Testis (tissue), 5 donors: ENCODE measurements around the gene MYH9. TPM values are rescaled to one million over a fixed set of nuclear protein-coding genes. Genes with fewer than 3 reads are reported as not detected.

Source experiments
- DNase-seq: peaks from one replicate; pipeline ENCODE4 v3.0.0-alpha.2; 2019
- H3K27ac ChIP-seq, 2 donors: fragments of 200-600 bp; sonication (generic); one replicate each; pipeline ENCODE4 v1.5.1; 2019
- H3K27me3 ChIP-seq: fragments of 200-600 bp; sonication (generic); one replicate; pipeline ENCODE4 v1.5.1; 2019
- H3K36me3 ChIP-seq: fragments of 200-600 bp; sonication (generic); one replicate; pipeline ENCODE4 v1.5.1; 2017; ENCODE audit warnings: low read depth; ENCODE audit errors: missing control alignments
- H3K4me1 ChIP-seq: fragments of 200-600 bp; sonication (generic); one replicate; pipeline ENCODE4 v1.5.1; 2019
- H3K4me3 ChIP-seq, 2 donors: fragments of 200-600 bp; sonication (generic); one replicate each; pipeline ENCODE4 v1.5.1; 2017 to 2019
- H3K9me3 ChIP-seq: fragments of 200-600 bp; sonication (generic); one replicate; pipeline ENCODE4 v1.5.1; 2017
- CTCF ChIP-seq, 3 experiments: fragments of 450-650 bp in 2 of 3; fragments of 200-600 bp in 1 of 3; sonication (generic) in 1 of 3; IDR thresholded peaks; one replicate each; pipeline ENCODE4 v1.5.1; 2016 to 2019; ENCODE audit warnings: antibody characterized with exemption in 3 of 3, mild to moderate bottlenecking in 2 of 3, moderate library complexity in 1 of 3
- POLR2A ChIP-seq: fragments of 450-650 bp; IDR thresholded peaks from one replicate; pipeline ENCODE4 v1.6.1; 2017; ENCODE audit warnings: antibody characterized with exemption, mild to moderate bottlenecking, moderate library complexity
- WGBS, 2 donors: methylation state at CpG; one replicate each; pipeline ENCODE4 v1.1.5; 2018; 5-methylcytosine and 5-hydroxymethylcytosine counted together
- intact Hi-C: fragments of 100-400 bp; cut with DNase I; formaldehyde crosslinking; loops from one replicate; pipeline ENCODE4 v1.15.1; 2023; ENCODE audit warnings: low total_unique reads
- long read RNA-seq, 2 donors: transcript quantifications; one replicate each; lab custom pipeline, GENCODE V29; 2026
- polyA plus RNA-seq: library from polyadenylated mRNA; stranded (reverse); fragments of 350-450 nt; fragmentation: Illumina TruSeq; extraction: RNeasy Lipid Tissue Mini Kit (QIAGEN cat#74804); gene quantifications from one replicate; pipeline ENCODE4 v1.2.3, GENCODE V29; 2014; ENCODE audit warnings: low read depth, low replicate concordance; ENCODE audit not compliant: insufficient read depth
- total RNA-seq, 2 donors: library from RNA; depleted of rRNA; stranded (reverse); fragments of >200 nt; gene quantifications; one replicate each; pipeline ENCODE4 v1.2.3, GENCODE V29; 2016

The MYH9 gene
- total RNA-seq (100 to 1,000 TPM; 141 to 146 TPM), polyA plus RNA-seq (129 TPM)
- long read RNA-seq, donor 1, full-length matches to known transcripts, result 3 of 53 reads
- long read RNA-seq, donor 1, partial matches to known transcripts, result 50 of 53 reads
- long read RNA-seq, donor 1, other reads (novel, unspliced or antisense), result 0 of 53 reads
- long read RNA-seq, donor 2, full-length matches to known transcripts, result 3 of 14 reads
- long read RNA-seq, donor 2, partial matches to known transcripts, result 0 of 14 reads
- long read RNA-seq, donor 2, other reads (novel, unspliced or antisense), result 11 of 14 reads

GRCh38 chr22:36387959-36388726 is at the start of gene MYH9:
MYH9 (minus strand) TSS chr22:36387967; CDS start chr22:36349236, 38,731 bp downstream.
- Histone ChIP-seq H3K36me3 (no peaks in the 10 kb centered on the region), H3K27ac (peak within 1 kb of the TSS; percentile 84 to 93), H3K9me3 (no peaks in the 10 kb centered on the region), H3K4me3 (peak within 1 kb of the TSS; percentile 80 to 88), H3K4me1 (peaks cover 19% of the 10 kb centered on the region), H3K27me3 (no peaks in the 10 kb centered on the region)
- intact Hi-C loops, result loop anchor here (10.0 kb wide), 2 partner anchors 63 to 67 kb away; no protein-coding TSS in a partner anchor
- TF ChIP-seq POLR2A, result no peak
- no peak for TF ChIP-seq CTCF (IDR thresholded peaks at IDR 0.05)
- peak; percentile 100 for DNase-seq
- 3% methylated on average over 34 to 52 of the region's 52 CpGs for WGBS, 2 donors

DNA sequence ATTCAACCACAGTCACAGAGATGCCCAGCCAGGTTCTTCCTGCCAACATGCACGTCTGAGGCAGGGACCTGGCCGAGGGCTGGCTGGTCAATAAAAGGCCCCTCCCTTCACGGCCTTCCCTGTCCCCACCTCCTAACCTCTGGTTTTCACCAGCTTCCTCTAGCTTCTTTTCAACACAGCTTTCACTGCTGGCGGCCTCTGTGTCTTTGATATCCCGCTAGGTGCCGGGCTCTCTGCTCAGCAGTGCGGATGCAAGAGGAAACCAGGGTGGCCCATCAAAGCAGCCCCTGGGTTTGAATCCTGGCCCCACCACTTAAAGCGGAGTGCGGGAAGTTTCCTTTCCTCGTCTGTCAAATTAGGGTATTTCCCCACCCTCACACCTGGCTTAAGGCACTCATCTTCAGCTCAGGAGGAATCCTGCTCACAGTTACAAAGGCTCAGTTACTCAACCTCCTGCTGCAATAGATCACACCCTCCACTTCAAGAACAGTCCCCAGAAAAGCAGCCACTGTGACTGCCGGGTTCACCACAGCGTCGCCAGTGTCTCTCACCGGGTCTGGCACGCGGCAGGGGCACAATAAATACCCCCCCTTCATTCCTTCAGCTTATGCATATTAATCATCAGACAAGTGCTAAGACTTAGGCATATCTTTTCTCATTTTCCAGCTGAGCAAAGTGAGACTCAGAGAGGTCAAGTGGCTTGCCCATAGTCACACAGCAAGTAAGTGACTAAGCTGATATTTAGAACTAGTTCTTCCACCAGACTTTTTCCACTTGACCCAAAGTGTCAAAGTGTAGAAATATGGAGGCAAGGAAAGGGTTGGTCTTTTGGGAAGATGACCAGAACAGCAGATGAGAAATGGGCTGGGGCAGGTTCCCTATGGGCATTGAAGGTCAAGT is 48.0 kb upstream of the MYH9 start:
- WGBS, 2 donors, result 88 to 89% methylated on average over 16 of the region's 16 CpGs
- Histone ChIP-seq H3K27me3 (no peaks in the 10 kb centered on the region), H3K27ac (no peak overlapping the region), H3K4me3 (no peak overlapping the region), H3K9me3 (no peaks in the 10 kb centered on the region), H3K4me1 (peaks cover 5% of the 10 kb centered on the region), H3K36me3 (no peaks in the 10 kb centered on the region)
- TF ChIP-seq POLR2A, result no peak
- TF ChIP-seq CTCF (IDR thresholded peaks at IDR 0.05), result no peak
- intact Hi-C loops, result no loop called here
- no peak for DNase-seq

DNA sequence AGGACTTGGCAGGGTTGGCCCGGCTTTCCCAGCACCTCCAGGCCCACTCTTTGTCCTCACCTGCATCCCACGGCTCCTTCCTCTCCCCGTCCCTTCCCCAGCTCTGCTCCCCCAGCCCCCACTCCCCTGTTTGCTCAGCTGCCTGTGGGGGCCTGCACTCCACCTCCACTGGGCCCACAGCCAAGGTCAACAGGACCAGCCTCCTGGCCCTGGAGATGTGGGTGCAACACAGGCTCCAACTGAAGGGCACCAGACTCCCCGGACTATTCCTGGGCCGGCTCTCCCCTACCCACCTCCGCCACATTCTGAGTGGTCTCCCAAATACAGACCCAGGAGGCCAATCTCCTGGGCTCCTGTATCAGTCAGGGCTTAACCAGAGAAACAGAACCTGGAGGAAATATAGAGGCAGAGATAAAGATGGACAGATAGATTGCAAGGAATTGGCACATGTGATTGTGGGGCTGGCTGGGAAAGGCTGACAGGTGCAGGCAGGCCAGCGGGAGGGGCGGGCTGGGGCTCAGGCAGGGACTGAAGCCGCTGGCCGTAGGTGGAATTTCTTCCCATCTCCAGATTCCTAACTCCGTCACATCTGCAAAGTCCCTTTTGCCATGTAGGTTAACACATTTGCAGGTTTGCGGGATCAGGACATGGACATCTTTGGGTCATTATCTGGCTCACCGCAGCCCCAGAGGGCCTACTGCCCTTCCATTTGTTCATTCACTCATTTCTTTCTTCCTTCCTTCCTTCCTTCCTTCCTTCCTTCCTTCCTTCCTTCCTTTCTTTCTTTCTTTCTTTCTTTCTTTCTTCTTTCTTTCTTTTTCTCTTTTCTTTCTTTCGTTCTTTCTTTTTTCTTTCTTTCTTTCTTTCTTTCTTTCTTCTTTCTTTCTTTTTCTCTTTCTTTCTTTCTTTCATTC is 45.8 kb upstream of the MYH9 start:
- Histone ChIP-seq H3K27ac (no peak overlapping the region), H3K27me3 (no peaks in the 10 kb centered on the region), H3K4me3 (no peak overlapping the region), H3K36me3 (no peaks in the 10 kb centered on the region), H3K4me1 (peaks cover 5% of the 10 kb centered on the region), H3K9me3 (no peaks in the 10 kb centered on the region)
- TF ChIP-seq CTCF (IDR thresholded peaks at IDR 0.05) (no peak), POLR2A (no peak)
- intact Hi-C loops, result no loop called here
- WGBS, 2 donors, result 72 to 77% methylated on average over 13 to 14 of the region's 14 CpGs
- DNase-seq, result no peak
